ENCODE measurements around the gene MANBA. TPM values are rescaled to one million over a fixed set of nuclear protein-coding genes. Genes with fewer than 3 reads are reported as not detected.

Gene MANBA
- total RNA-seq, 1 experiment from 2014 or later = 13.6 TPM

- H3K27ac Mint-ChIP-seq (ENCODE audit: unreplicated experiment) = no peak overlapping the region
- H3K4me3 Mint-ChIP-seq (ENCODE audit: low read depth, unreplicated experiment) = no peak overlapping the region
- H3K36me3 Mint-ChIP-seq (ENCODE audit: insufficient read depth, unreplicated experiment) = peaks cover 27% of the 10 kb centered on the region
- DNase-seq = no peak
- H3K27me3 Mint-ChIP-seq (ENCODE audit: unreplicated experiment) = no peaks in the 10 kb centered on the region
- TF ChIP-seq, protein P1, sequence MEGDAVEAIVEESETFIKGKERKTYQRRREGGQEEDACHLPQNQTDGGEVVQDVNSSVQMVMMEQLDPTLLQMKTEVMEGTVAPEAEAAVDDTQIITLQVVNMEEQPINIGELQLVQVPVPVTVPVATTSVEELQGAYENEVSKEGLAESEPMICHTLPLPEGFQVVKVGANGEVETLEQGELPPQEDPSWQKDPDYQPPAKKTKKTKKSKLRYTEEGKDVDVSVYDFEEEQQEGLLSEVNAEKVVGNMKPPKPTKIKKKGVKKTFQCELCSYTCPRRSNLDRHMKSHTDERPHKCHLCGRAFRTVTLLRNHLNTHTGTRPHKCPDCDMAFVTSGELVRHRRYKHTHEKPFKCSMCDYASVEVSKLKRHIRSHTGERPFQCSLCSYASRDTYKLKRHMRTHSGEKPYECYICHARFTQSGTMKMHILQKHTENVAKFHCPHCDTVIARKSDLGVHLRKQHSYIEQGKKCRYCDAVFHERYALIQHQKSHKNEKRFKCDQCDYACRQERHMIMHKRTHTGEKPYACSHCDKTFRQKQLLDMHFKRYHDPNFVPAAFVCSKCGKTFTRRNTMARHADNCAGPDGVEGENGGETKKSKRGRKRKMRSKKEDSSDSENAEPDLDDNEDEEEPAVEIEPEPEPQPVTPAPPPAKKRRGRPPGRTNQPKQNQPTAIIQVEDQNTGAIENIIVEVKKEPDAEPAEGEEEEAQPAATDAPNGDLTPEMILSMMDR (IDR thresholded peaks at IDR 0.05; ENCODE audit: unreplicated experiment) = no peak
- no peaks in the 10 kb centered on the region for H3K9me3 Mint-ChIP-seq (ENCODE audit: low read depth, unreplicated experiment)
- no TSS peak for BruUV-seq (replicated peaks)
- CTCF ChIA-PET = no interaction called here
- no peaks in the 10 kb centered on the region for H3K4me1 Mint-ChIP-seq (ENCODE audit: low read depth, unreplicated experiment)
- intact Hi-C loops (cut with micrococcal nuclease; ENCODE audit: unreplicated experiment) = no loop called here
Observed at GRCh38 chr4:102606261-102606660, 154.5 kb downstream of the MANBA start.

DNA sequence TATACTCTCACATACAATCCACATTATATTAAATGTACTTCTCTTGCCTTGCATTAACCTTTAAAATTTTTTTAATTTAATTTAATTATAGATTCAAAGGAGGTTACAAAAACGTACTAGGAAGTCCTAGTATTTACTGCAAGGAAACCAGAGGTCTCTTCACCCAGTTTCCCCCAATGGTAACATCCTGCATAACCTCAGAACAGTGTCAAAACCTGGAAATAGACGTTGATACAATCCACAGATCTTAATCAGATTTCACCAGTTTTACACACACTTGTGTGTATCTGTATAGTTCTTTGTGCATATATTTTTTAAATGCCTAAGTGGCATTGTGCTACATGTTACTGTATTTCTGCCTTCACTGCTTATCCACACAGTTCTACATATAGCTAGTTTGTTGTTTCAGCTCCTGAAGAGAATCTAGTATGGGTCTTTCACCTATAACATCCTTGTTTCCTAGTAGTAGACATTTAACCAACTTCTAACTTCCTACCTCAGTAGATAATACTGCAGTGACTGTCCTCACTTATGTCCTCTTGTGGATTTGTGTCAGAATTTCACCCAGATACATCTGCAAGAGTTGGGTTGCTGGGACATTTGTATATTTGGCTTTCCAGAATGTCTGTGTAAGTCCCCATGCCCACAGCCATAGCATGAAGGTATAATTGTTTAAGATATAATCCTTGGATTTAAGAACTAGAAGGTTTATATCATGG is 156.4 kb downstream of the MANBA start:
- TF ChIP-seq, protein P1 (IDR thresholded peaks at IDR 0.05; ENCODE audit: unreplicated experiment) = no peak
- no peak for DNase-seq
- no peak overlapping the region for H3K27ac Mint-ChIP-seq (ENCODE audit: unreplicated experiment)
- H3K4me1 Mint-ChIP-seq (ENCODE audit: low read depth, unreplicated experiment) = no peaks in the 10 kb centered on the region
- no peak overlapping the region for H3K4me3 Mint-ChIP-seq (ENCODE audit: low read depth, unreplicated experiment)
- H3K36me3 Mint-ChIP-seq (ENCODE audit: insufficient read depth, unreplicated experiment) = peaks cover 25% of the 10 kb centered on the region
- intact Hi-C loops (cut with micrococcal nuclease; ENCODE audit: unreplicated experiment) = no loop called here
- no peaks in the 10 kb centered on the region for H3K27me3 Mint-ChIP-seq (ENCODE audit: unreplicated experiment)
- no peaks in the 10 kb centered on the region for H3K9me3 Mint-ChIP-seq (ENCODE audit: low read depth, unreplicated experiment)
- no TSS peak for BruUV-seq (replicated peaks)
- CTCF ChIA-PET = no interaction called here

DNA sequence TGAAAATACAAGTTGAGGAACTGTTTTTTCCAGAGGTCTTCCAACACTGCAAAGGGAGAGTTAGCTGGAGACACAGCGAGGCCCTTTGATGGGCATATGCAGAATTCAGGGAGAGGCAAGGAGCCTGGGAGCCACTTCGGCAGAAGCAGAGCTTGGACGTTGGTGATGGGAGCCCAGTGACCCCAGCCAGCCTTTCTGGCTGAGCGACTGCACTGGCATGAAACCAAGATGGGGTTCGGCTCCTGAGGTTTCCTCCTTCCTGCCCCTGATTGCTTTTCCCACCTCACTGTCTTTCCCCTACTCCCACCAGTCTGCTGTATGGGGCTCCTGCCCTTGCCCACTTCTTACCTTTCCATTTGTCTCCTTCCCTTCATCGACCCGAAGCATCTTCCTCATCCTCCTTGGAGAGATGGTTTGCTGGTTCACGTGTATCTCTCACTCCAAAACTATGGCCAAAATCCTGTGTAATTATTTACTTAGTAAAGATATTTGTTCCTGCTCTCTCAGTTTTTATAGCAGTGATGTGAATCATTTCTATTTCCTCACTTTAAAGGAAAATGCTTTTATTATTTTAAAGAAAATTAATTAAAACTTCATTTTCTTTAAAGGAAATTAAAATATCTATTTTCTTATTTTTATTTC is 159.1 kb downstream of the MANBA start:
- Mint-ChIP-seq H3K27ac (ENCODE audit: unreplicated experiment) (no peak overlapping the region), H3K4me1 (ENCODE audit: low read depth, unreplicated experiment) (no peaks in the 10 kb centered on the region), H3K9me3 (ENCODE audit: low read depth, unreplicated experiment) (no peaks in the 10 kb centered on the region), H3K4me3 (ENCODE audit: low read depth, unreplicated experiment) (no peak overlapping the region), H3K27me3 (ENCODE audit: unreplicated experiment) (no peaks in the 10 kb centered on the region), H3K36me3 (ENCODE audit: insufficient read depth, unreplicated experiment) (peaks cover 15% of the 10 kb centered on the region)
- no TSS peak for BruUV-seq (replicated peaks)
- DNase-seq = no peak
- TF ChIP-seq, protein P1 (IDR thresholded peaks at IDR 0.05; ENCODE audit: unreplicated experiment) = no peak
- intact Hi-C loops (cut with micrococcal nuclease; ENCODE audit: unreplicated experiment) = no loop called here
- CTCF ChIA-PET = no interaction called here

DNA sequence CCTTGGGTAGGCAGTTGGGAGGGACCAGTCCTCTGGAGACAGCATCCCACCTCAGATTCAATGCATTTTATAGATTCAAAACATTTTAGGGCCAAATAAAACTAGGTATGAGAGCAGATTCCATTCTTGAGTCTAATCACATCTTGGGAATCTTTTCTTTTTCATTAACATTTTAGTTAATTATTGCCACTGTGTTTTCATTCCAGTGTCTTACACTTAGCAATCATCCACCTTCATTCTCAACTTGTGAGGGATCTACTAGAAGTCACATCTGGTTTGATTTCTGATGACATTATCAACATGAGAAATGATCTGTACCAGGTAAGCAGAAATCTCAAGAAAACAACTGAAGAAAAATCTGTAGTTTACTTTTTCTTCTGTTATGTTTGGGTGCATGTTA is 160.1 kb downstream of the MANBA start:
- DNase-seq = no peak
- Mint-ChIP-seq H3K4me3 (ENCODE audit: low read depth, unreplicated experiment) (no peak overlapping the region), H3K9me3 (ENCODE audit: low read depth, unreplicated experiment) (no peaks in the 10 kb centered on the region), H3K27ac (ENCODE audit: unreplicated experiment) (no peak overlapping the region), H3K27me3 (ENCODE audit: unreplicated experiment) (no peaks in the 10 kb centered on the region), H3K4me1 (ENCODE audit: low read depth, unreplicated experiment) (no peaks in the 10 kb centered on the region), H3K36me3 (ENCODE audit: insufficient read depth, unreplicated experiment) (peaks cover 11% of the 10 kb centered on the region)
- CTCF ChIA-PET = no interaction called here
- TF ChIP-seq, protein P1 (IDR thresholded peaks at IDR 0.05; ENCODE audit: unreplicated experiment) = no peak
- intact Hi-C loops (cut with micrococcal nuclease; ENCODE audit: unreplicated experiment) = no loop called here
- BruUV-seq (replicated peaks) = no TSS peak

Data from Calu3 (cell line).